Measurements from ENCODE around the gene WBP2. TPM values are rescaled to one million over a fixed set of nuclear protein-coding genes. Genes with fewer than 3 reads are reported as not detected.
A peak's percentile ranks its signal among the peaks of the same experiment; 100 is the strongest.

Gene WBP2
- total and polyA plus RNA-seq, 8 donors: 56.0 to 106 (median 67.9) TPM

DNA sequence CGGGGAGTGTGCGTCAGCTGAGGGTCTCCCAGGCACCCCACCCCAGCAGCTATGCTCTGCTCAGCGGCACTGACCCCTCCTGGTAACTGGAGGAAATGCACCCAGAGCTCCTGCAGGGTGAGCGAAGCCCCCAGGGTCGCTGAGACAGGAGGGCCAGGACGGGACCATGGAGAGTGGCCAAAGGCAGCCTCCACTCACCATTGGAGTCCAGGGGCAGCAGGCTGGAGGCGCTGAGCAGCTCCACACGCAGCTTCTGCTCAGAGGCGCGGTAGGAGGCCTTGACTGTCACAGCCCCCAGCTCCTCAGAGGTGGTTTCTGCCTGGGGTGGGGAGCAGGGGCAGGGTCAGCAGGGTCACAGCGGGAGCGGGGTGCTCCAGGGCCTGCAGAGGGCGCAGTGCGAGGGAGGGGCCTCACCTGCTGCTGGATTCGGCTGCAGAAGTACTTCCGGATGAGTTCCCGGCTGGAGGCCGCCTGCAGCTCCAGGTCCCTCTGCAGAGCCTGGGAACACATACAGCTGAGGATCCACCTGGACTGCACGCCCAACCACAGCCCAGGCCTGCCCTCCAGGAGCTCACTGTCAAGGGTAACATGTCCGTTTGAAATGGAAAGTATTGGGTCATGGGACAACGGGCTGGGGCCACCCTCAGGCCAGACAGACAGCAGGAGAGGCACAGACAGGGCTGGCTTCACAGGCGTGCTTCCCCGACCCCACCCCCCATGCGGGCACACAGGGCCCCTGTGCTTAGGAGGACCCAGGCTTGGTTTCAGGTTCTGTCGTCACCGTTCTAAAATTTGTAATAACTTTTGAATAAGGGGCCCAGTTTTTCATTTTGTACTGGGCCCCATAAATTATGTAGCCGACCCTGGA lies 24.7 kb downstream of the WBP2 start:
- Histone ChIP-seq H3K27ac (no peak overlapping the region), H3K4me3 (no peak overlapping the region), H3K4me1 (peaks cover 0 to 8% (median 0%) of the 10 kb centered on the region in 3 donors), H3K9me3 (no peaks in the 10 kb centered on the region), H3K36me3 (no peaks in the 10 kb centered on the region), H3K27me3 (no peaks in the 10 kb centered on the region)
- FAIRE-seq: no peak
- no peak for ATAC-seq
- WGBS, 2 donors: 77 to 79% methylated on average over 26 to 27 of the region's 27 CpGs
- TF ChIP-seq, protein P1, sequence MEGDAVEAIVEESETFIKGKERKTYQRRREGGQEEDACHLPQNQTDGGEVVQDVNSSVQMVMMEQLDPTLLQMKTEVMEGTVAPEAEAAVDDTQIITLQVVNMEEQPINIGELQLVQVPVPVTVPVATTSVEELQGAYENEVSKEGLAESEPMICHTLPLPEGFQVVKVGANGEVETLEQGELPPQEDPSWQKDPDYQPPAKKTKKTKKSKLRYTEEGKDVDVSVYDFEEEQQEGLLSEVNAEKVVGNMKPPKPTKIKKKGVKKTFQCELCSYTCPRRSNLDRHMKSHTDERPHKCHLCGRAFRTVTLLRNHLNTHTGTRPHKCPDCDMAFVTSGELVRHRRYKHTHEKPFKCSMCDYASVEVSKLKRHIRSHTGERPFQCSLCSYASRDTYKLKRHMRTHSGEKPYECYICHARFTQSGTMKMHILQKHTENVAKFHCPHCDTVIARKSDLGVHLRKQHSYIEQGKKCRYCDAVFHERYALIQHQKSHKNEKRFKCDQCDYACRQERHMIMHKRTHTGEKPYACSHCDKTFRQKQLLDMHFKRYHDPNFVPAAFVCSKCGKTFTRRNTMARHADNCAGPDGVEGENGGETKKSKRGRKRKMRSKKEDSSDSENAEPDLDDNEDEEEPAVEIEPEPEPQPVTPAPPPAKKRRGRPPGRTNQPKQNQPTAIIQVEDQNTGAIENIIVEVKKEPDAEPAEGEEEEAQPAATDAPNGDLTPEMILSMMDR (IDR thresholded peaks at IDR 0.05): peak in 2 of 4 donors; percentile 24 to 35
- peak in 1 of 6 donors; percentile 72 for DNase-seq
- intact Hi-C loops (cut with DNase I): no loop called here

DNA sequence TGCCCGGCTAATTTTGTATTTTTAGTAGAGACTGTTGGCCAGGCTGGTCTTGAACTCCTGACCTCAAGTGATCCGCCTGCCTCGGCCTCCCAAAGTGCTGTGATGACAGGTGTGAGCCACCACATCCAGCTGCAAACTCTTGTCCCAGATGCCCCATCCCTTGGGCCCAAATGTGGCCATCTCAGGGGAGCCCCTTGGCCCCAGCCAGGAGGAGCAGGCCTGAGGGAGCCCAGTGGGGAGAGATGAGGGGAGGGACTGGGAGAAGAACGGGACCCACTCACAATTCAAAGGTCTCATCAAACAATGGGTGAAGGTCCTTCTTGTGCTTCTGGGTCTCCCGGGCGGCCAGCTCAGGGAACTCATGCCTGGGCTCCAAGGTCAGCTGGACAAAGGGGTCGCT lies 25.4 kb downstream of the WBP2 start:
- peaks cover 0 to 8% (median 0%) of the 10 kb centered on the region in 3 donors for H3K4me1 ChIP-seq
- no peaks in the 10 kb centered on the region for H3K9me3 ChIP-seq
- no peaks in the 10 kb centered on the region for H3K36me3 ChIP-seq
- TF ChIP-seq, protein P1 (IDR thresholded peaks at IDR 0.05): no peak
- 76 to 81% methylated on average over 7 of the region's 7 CpGs for WGBS, 2 donors
- no peak for ATAC-seq
- intact Hi-C loops (cut with DNase I): loop anchor here in 1 of 3 donors (5.0 kb wide), 1 partner anchor 72 kb away; no protein-coding TSS in a partner anchor
- H3K27me3 ChIP-seq: no peaks in the 10 kb centered on the region
- no peak for FAIRE-seq
- DNase-seq: no peak
- no peak overlapping the region for H3K27ac ChIP-seq
- no peak overlapping the region for H3K4me3 ChIP-seq

DNA sequence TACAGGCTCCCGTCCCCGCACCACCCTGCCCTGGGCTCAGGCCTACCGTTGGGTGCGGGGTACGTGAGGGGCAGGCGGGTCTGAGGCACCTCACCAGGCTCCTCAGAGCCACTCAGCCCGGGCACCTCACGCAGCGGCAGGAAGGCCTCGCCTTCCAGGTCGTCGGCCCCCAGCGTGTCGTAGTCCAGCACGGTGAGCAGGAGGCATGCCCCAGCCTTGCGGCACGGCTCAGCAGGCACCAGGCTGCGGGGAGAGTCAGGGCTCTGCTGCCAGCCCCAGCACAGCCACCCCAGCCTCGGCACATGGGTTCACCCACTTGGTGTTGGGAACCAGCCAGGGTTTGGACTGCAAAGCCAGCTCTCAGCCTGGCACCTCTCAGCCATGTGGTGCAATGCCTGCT lies 26.4 kb downstream of the WBP2 start:
- ATAC-seq (no peak), FAIRE-seq (no peak), DNase-seq (peak in 1 of 6 donors; percentile 81)
- H3K4me3 ChIP-seq: no peak overlapping the region
- TF ChIP-seq, protein P1 (IDR thresholded peaks at IDR 0.05): no peak
- H3K9me3 ChIP-seq: no peaks in the 10 kb centered on the region
- H3K27ac ChIP-seq: no peak overlapping the region
- H3K27me3 ChIP-seq: no peaks in the 10 kb centered on the region
- H3K36me3 ChIP-seq: peaks cover 0 to 5% (median 1%) of the 10 kb centered on the region in 3 donors
- 92 to 95% methylated on average over 19 of the region's 19 CpGs for WGBS, 2 donors
- peaks cover 0 to 8% (median 0%) of the 10 kb centered on the region in 3 donors for H3K4me1 ChIP-seq
- intact Hi-C loops (cut with DNase I): loop anchor here in 1 of 3 donors (5.0 kb wide), 1 partner anchor 71 kb away; no protein-coding TSS in a partner anchor

DNA sequence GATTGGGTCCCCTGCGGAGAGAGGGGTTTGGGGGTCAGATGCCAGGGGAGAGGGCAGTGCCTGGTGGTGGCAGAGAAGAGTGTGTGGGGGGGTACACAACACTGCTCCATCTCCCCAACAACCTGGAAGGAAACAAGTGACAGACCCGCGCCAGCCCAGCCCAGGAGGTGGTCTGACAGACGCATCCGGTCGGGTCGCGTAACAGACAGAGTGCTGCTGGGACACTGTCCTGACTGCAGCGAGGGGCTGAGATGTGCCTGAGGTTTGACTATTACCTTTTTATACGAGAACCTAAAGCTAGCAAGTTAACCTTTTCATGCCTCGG lies 27.1 kb downstream of the WBP2 start:
- Histone ChIP-seq H3K9me3 (no peaks in the 10 kb centered on the region), H3K27ac (peak overlapping the region in 1 of 4 donors; percentile 67), H3K4me1 (peaks cover 2 to 10% (median 2%) of the 10 kb centered on the region in 3 donors), H3K27me3 (no peaks in the 10 kb centered on the region), H3K4me3 (peak overlapping the region in 1 of 4 donors; percentile 13), H3K36me3 (peaks cover 0 to 8% (median 6%) of the 10 kb centered on the region in 3 donors)
- TF ChIP-seq, protein P1 (IDR thresholded peaks at IDR 0.05): no peak
- no peak for DNase-seq
- no peak for FAIRE-seq
- intact Hi-C loops (cut with DNase I): loop anchor here in 1 of 3 donors (5.0 kb wide), 1 partner anchor 71 kb away; no protein-coding TSS in a partner anchor
- WGBS, 2 donors: 71 to 74% methylated on average over 11 of the region's 11 CpGs
- ATAC-seq: no peak

Measured in pancreas (tissue), 10 donors.